ENCODE measurements around the gene RETSAT. TPM values are rescaled to one million over a fixed set of nuclear protein-coding genes. Genes with fewer than 3 reads are reported as not detected.

RETSAT gene
- total and polyA plus RNA-seq, 2 of the 13 experiments (the other 11 are each of a cell fraction or from before 2014, with no cell fraction given): 46.7 to 61.0 TPM

GRCh38 chr2:85353876-85354285, 447 bp downstream of the RETSAT start (continued):
- no peak for TF ChIP-seq SIN3B (IDR thresholded peaks at IDR 0.05; ENCODE audit: low read length)
- TF ChIP-seq ZBTB37 (CRISPR knock-in tag; IDR thresholded peaks at IDR 0.05): no peak
- 0 out of 2 replicates have a peak, but pooled peaks have one; percentile 54 for TF ChIP-seq NAIF1 (CRISPR knock-in tag; IDR thresholded peaks at IDR 0.05; ENCODE audit: borderline replicate concordance)
- TF ChIP-seq NPAS2 (CRISPR knock-in tag; IDR thresholded peaks at IDR 0.05; ENCODE audit: borderline replicate concordance): no peak
- no peak for TF ChIP-seq TAF15 (IDR thresholded peaks at IDR 0.05; ENCODE audit: low read depth, low read length, poor library complexity, severe bottlenecking)
- no peak for TF ChIP-seq ZNF772 (CRISPR knock-in tag; IDR thresholded peaks at IDR 0.05)
- peak; percentile 57; the same call in 1 of the 2 replicates for TF ChIP-seq ZFP82 (CRISPR knock-in tag; IDR thresholded peaks at IDR 0.05; ENCODE audit: borderline replicate concordance)
- peak; percentile 7; the same call in 1 of the 2 replicates for TF ChIP-seq BHLHE40 (IDR thresholded peaks at IDR 0.05; ENCODE audit: low read length)
- no peak for TF ChIP-seq GATAD1 (CRISPR knock-in tag; IDR thresholded peaks at IDR 0.05)
- TF ChIP-seq PPARG (CRISPR knock-in tag; conservative IDR thresholded peaks at IDR 0.05): peak; percentile 78
- peak; percentile 79; the same call in 1 of the 2 replicates for TF ChIP-seq ARHGAP35 (CRISPR knock-in tag; IDR thresholded peaks at IDR 0.05; ENCODE audit: borderline replicate concordance)
- no peak; the same call in 1 of the 2 replicates for TF ChIP-seq ZNF225 (CRISPR knock-in tag; IDR thresholded peaks at IDR 0.05)
- TF ChIP-seq ATF7-NPFF (CRISPR knock-in tag; IDR thresholded peaks at IDR 0.05; ENCODE audit: low read depth): peak; percentile 24
- TF ChIP-seq SMAD3 (CRISPR knock-in tag; IDR thresholded peaks at IDR 0.05): no peak; the same call in 1 of the 2 replicates
- no peak for TF ChIP-seq CBX2 (IDR thresholded peaks at IDR 0.05; ENCODE audit: low read depth, low read length)
- no peak for TF ChIP-seq CBX2 (CRISPR knock-in tag; IDR thresholded peaks at IDR 0.05; ENCODE audit: low read depth)
- no peak for TF ChIP-seq ZNF431 (CRISPR knock-in tag; IDR thresholded peaks at IDR 0.05; ENCODE audit: borderline replicate concordance, low read depth)
- TF ChIP-seq ZBTB3 (CRISPR knock-in tag; IDR thresholded peaks at IDR 0.05; ENCODE audit: borderline replicate concordance, low read depth): no peak
- no peak for TF ChIP-seq GRHL1 (CRISPR knock-in tag; conservative IDR thresholded peaks at IDR 0.05)
- no peak for TF ChIP-seq ISX (CRISPR knock-in tag; conservative IDR thresholded peaks at IDR 0.05)
- peak; percentile 14 for TF ChIP-seq IKZF4 (CRISPR knock-in tag; IDR thresholded peaks at IDR 0.05; ENCODE audit: borderline replicate concordance, low read depth, not compliant biosample characterization)
- TF ChIP-seq MIXL1 (CRISPR knock-in tag; IDR thresholded peaks at IDR 0.05): no peak
- no peak for TF ChIP-seq MTF1 (CRISPR knock-in tag; IDR thresholded peaks at IDR 0.05)
- 0 out of 2 replicates have a peak, but pooled peaks have one; percentile 0 for TF ChIP-seq TRAFD1 (CRISPR knock-in tag; IDR thresholded peaks at IDR 0.05; ENCODE audit: borderline replicate concordance)
- TF ChIP-seq FOXJ3 (CRISPR knock-in tag; IDR thresholded peaks at IDR 0.05; ENCODE audit: borderline replicate concordance): no peak
- TF ChIP-seq NR2F6 (IDR thresholded peaks at IDR 0.05): no peak
- peak; percentile 15; the same call in 1 of the 2 replicates for TF ChIP-seq NR2F6 (CRISPR knock-in tag; IDR thresholded peaks at IDR 0.05)
- no peak for TF ChIP-seq ZBTB7B (CRISPR knock-in tag; IDR thresholded peaks at IDR 0.05)
- TF ChIP-seq ZC3H13 (CRISPR knock-in tag; IDR thresholded peaks at IDR 0.05): no peak

All from HepG2 (cell line).